Measurements from ENCODE around the gene FAT4.

- TF ChIP-seq, protein P1, sequence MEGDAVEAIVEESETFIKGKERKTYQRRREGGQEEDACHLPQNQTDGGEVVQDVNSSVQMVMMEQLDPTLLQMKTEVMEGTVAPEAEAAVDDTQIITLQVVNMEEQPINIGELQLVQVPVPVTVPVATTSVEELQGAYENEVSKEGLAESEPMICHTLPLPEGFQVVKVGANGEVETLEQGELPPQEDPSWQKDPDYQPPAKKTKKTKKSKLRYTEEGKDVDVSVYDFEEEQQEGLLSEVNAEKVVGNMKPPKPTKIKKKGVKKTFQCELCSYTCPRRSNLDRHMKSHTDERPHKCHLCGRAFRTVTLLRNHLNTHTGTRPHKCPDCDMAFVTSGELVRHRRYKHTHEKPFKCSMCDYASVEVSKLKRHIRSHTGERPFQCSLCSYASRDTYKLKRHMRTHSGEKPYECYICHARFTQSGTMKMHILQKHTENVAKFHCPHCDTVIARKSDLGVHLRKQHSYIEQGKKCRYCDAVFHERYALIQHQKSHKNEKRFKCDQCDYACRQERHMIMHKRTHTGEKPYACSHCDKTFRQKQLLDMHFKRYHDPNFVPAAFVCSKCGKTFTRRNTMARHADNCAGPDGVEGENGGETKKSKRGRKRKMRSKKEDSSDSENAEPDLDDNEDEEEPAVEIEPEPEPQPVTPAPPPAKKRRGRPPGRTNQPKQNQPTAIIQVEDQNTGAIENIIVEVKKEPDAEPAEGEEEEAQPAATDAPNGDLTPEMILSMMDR (conservative IDR thresholded peaks at IDR 0.05; ENCODE audit: low read depth, low read length): no peak
- TF ChIP-seq ELK1 (IDR thresholded peaks at IDR 0.05; ENCODE audit: borderline replicate concordance, low read depth, low read length) (no peak), MAFK (IDR thresholded peaks at IDR 0.05; ENCODE audit: low read depth, low read length) (no peak), POLR2A (IDR thresholded peaks at IDR 0.05; ENCODE audit: low read depth, low read length) (no peak)
Observed at GRCh38 chr4:125280892-125281403, 33.8 kb upstream of the FAT4 start.
